ENCODE results near the gene CACNB4. TPM values are rescaled to one million over a fixed set of nuclear protein-coding genes. Genes with fewer than 3 reads are reported as not detected.

The CACNB4 gene
- total RNA-seq, 2 experiments from 2014 or later = 0.14 to 0.20 TPM

DNA sequence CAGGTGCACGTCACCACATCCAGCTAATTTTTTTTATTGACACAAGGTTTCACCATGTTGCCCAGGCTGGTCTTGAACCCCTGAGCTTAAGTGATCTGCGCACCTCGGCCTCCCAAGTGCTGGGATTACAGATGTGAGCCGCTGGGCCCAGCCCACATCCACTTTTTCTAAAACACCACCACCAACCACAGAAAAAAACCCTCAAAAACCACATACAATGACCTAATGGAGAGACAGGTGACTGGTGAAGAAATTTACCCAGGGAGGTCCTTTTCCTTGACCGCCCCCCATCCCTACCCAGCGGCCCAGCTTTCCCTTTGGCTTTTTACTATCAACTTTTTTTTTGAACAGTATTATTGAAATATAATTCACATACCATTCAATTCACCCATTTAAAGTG lies 47.9 kb downstream of the CACNB4 start:
- H3K9me3 Mint-ChIP-seq = no peaks in the 10 kb centered on the region
- ATAC-seq (ENCODE audit: poor library complexity) (no peak), DNase-seq (no peak)
- no peaks in the 10 kb centered on the region for H3K36me3 Mint-ChIP-seq (ENCODE audit: low read depth)
- Histone ChIP-seq H3K27ac (ENCODE audit: low read depth in 1 of 2, low read length in 2 of 2) (no peak overlapping the region), H3K36me3 (ENCODE audit: insufficient read depth, low read length) (no peaks in the 10 kb centered on the region), H3K9me3 (ENCODE audit: control insufficient read depth in 1 of 2, insufficient read depth in 1 of 2, low read length in 2 of 2) (peaks cover 0 to 3% of the 10 kb centered on the region in 2 experiments), H3K4me3 (ENCODE audit: low read length) (no peak overlapping the region), H3K4me1 (ENCODE audit: insufficient read depth, low read length) (no peaks in the 10 kb centered on the region), H3K27me3 (ENCODE audit: control insufficient read depth in 1 of 2, insufficient read depth in 2 of 2, low read length in 2 of 2) (no peaks in the 10 kb centered on the region)
- ChIA-PET CTCF (no interaction called here), POLR2A (no interaction called here)
- intact Hi-C loops (cut with DNase I, micrococcal nuclease) = no loop called here
- peaks cover 5% of the 10 kb centered on the region for H3K27me3 Mint-ChIP-seq
- no peak overlapping the region for H3K27ac Mint-ChIP-seq
- TF ChIP-seq, protein P1, sequence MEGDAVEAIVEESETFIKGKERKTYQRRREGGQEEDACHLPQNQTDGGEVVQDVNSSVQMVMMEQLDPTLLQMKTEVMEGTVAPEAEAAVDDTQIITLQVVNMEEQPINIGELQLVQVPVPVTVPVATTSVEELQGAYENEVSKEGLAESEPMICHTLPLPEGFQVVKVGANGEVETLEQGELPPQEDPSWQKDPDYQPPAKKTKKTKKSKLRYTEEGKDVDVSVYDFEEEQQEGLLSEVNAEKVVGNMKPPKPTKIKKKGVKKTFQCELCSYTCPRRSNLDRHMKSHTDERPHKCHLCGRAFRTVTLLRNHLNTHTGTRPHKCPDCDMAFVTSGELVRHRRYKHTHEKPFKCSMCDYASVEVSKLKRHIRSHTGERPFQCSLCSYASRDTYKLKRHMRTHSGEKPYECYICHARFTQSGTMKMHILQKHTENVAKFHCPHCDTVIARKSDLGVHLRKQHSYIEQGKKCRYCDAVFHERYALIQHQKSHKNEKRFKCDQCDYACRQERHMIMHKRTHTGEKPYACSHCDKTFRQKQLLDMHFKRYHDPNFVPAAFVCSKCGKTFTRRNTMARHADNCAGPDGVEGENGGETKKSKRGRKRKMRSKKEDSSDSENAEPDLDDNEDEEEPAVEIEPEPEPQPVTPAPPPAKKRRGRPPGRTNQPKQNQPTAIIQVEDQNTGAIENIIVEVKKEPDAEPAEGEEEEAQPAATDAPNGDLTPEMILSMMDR (IDR thresholded peaks at IDR 0.05) = no peak
- no peak overlapping the region for H3K4me3 Mint-ChIP-seq
- no peaks in the 10 kb centered on the region for H3K4me1 Mint-ChIP-seq (ENCODE audit: low read depth)

DNA sequence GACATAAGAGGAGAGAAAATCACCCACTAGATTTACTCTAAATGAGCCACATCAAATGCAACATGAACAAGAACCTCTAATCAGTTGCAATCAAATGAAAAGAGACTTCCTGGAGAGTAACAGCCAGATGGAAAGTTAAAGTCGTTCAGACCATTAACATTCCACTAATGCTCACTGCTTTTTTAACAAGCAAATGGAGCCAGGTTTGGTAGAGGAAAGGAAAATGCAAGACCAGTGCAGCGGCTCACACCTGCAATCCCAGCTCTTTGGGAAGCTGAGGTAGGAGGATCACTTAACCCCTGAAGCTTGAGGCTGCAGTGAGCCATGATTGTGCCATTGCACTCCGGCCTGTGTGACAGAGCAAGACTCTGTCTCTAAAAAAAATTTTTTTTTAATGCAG lies 48.5 kb downstream of the CACNB4 start:
- no peak for ATAC-seq (ENCODE audit: poor library complexity)
- H3K27ac ChIP-seq (ENCODE audit: low read depth in 1 of 2, low read length in 2 of 2) = no peak overlapping the region
- Mint-ChIP-seq H3K27ac (no peak overlapping the region), H3K4me1 (ENCODE audit: low read depth) (no peaks in the 10 kb centered on the region), H3K36me3 (ENCODE audit: low read depth) (no peaks in the 10 kb centered on the region), H3K27me3 (peaks cover 5% of the 10 kb centered on the region), H3K4me3 (no peak overlapping the region), H3K9me3 (no peaks in the 10 kb centered on the region)
- H3K36me3 ChIP-seq (ENCODE audit: insufficient read depth, low read length) = no peaks in the 10 kb centered on the region
- TF ChIP-seq, protein P1 (IDR thresholded peaks at IDR 0.05) = no peak
- H3K9me3 ChIP-seq (ENCODE audit: control insufficient read depth in 1 of 2, insufficient read depth in 1 of 2, low read length in 2 of 2) = peaks cover 0 to 3% of the 10 kb centered on the region in 2 experiments
- no peaks in the 10 kb centered on the region for H3K4me1 ChIP-seq (ENCODE audit: insufficient read depth, low read length)
- DNase-seq = no peak
- no peaks in the 10 kb centered on the region for H3K27me3 ChIP-seq (ENCODE audit: control insufficient read depth in 1 of 2, insufficient read depth in 2 of 2, low read length in 2 of 2)
- H3K4me3 ChIP-seq (ENCODE audit: low read length) = no peak overlapping the region
- CTCF ChIA-PET = no interaction called here
- POLR2A ChIA-PET = no interaction called here
- intact Hi-C loops (cut with DNase I, micrococcal nuclease) = no loop called here

DNA sequence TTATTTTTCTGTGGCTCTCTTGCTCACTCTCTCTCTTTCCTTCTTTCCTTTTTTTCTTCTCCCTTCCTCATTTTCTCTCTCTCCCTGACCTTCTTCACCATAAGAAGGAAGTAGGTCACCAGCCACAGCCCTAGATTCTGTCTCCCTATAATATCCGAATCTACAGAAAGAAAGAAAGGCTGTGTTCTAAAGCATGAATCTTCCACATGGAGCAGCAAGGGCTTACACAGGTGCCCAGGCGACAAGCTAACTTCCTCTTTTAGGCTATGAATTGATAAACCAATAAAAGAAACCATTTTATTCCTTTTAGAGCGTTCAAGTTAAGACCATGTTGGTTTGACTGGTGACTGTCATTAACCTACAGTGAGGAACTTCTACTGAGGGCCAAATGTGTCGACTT lies 49.3 kb downstream of the CACNB4 start:
- POLR2A ChIA-PET = no interaction called here
- H3K4me1 Mint-ChIP-seq (ENCODE audit: low read depth) = no peaks in the 10 kb centered on the region
- CTCF ChIA-PET = no interaction called here
- H3K4me3 ChIP-seq (ENCODE audit: low read length) = no peak overlapping the region
- intact Hi-C loops (cut with DNase I, micrococcal nuclease) = no loop called here
- no peaks in the 10 kb centered on the region for H3K36me3 ChIP-seq (ENCODE audit: insufficient read depth, low read length)
- H3K27me3 Mint-ChIP-seq = peaks cover 5% of the 10 kb centered on the region
- no peaks in the 10 kb centered on the region for H3K9me3 Mint-ChIP-seq
- no peaks in the 10 kb centered on the region for H3K27me3 ChIP-seq (ENCODE audit: control insufficient read depth in 1 of 2, insufficient read depth in 2 of 2, low read length in 2 of 2)
- H3K27ac Mint-ChIP-seq = no peak overlapping the region
- no peak overlapping the region for H3K4me3 Mint-ChIP-seq
- DNase-seq (no peak), ATAC-seq (ENCODE audit: poor library complexity) (no peak)
- H3K4me1 ChIP-seq (ENCODE audit: insufficient read depth, low read length) = no peaks in the 10 kb centered on the region
- H3K36me3 Mint-ChIP-seq (ENCODE audit: low read depth) = no peaks in the 10 kb centered on the region
- TF ChIP-seq, protein P1 (IDR thresholded peaks at IDR 0.05) = no peak
- no peak overlapping the region for H3K27ac ChIP-seq (ENCODE audit: low read depth in 1 of 2, low read length in 2 of 2)
- peaks cover 0 to 3% of the 10 kb centered on the region in 2 experiments for H3K9me3 ChIP-seq (ENCODE audit: control insufficient read depth in 1 of 2, insufficient read depth in 1 of 2, low read length in 2 of 2)

Measured in CD4-positive, alpha-beta T cell (primary cell).